ENCODE measurements around the gene SCN4A.
A peak's percentile ranks its signal among the peaks of the same experiment; 100 is the strongest.
"Not testable (repeated sequence)": the region's sequence is repeated elsewhere in the genome, so short reads cannot be mapped to it uniquely, and the experiment has no call there.

SCN4A gene

GRCh38 chr17:63918305-63918704 lies 54.4 kb downstream of the SCN4A start:
- no peak for DNase-seq (ENCODE audit: low read depth in 1 of 2, low spot score in 1 of 2)

- no peak for DNase-seq (ENCODE audit: low read depth in 1 of 2, low spot score in 1 of 2)
Observed at GRCh38 chr17:63917646-63918045, 55.1 kb downstream of the SCN4A start.

DNA sequence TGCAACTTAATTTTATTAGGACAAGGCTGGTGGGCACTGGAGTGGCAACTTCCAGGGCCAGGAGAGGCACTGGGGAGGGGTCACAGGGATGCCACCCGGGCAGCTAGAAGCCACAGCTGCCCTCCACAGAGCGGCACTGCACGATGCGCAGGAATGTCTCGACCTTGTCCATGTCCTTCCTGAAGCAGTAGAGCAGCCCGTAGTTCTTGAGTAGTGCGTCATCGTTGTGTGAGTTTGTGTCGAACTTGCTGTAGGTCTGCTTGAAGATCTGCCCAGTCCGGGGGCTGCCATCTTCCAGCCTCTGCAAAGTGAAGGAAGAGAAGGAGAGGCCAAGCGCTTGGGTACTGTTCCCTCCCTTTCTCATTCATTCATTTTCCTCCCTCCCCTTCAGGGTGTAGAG lies 55.5 kb downstream of the SCN4A start:
- DNase-seq (ENCODE audit: low read depth in 1 of 2, low spot score in 1 of 2), result not testable (repeated sequence)

- no peak for DNase-seq (ENCODE audit: low read depth in 1 of 2, low spot score in 1 of 2)
Observed at GRCh38 chr17:63916566-63917185, 56.0 kb downstream of the SCN4A start.

GRCh38 chr17:63915753-63916152 lies 57.0 kb downstream of the SCN4A start:
- DNase-seq (ENCODE audit: low read depth in 1 of 2, low spot score in 1 of 2), result not testable (repeated sequence)

- no peak for DNase-seq (ENCODE audit: low read depth in 1 of 2, low spot score in 1 of 2)
Observed at GRCh38 chr17:63914471-63914870, 58.2 kb downstream of the SCN4A start.

- DNase-seq (ENCODE audit: low read depth in 1 of 2, low spot score in 1 of 2), result peak; percentile 50 to 57
Observed at GRCh38 chr17:63911657-63912100, 61.0 kb downstream of the SCN4A start.

- no peak for DNase-seq (ENCODE audit: low read depth in 1 of 2, low spot score in 1 of 2)
Observed at GRCh38 chr17:63911041-63911635, 61.6 kb downstream of the SCN4A start, which contains the start of gene CSHL1. Gene CSHL1 (minus strand): TSS chr17:63911258. CDS start chr17:63911196, 62 bp downstream.

DNA sequence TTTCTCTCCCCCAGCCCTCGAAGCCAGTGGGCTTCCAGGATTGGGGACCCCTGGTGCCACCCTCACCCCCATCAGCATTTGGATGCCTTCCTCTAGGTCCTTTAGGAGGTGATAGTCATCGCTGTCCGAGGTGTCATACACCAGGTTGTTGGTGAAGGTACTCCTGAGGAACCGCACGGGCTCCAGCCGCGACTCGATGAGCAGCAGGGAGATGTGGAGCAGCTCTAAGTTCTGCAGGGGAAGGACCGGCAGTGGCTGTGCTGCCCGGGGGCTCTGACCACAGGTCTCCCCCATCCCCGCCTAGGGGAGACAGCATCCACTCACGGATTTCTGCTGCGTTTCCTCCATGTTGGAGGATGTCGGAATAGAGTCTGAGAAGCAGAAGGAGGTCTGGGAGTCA lies 62.6 kb downstream of the SCN4A start:
- no peak for DNase-seq (ENCODE audit: low read depth in 1 of 2, low spot score in 1 of 2)

DNA sequence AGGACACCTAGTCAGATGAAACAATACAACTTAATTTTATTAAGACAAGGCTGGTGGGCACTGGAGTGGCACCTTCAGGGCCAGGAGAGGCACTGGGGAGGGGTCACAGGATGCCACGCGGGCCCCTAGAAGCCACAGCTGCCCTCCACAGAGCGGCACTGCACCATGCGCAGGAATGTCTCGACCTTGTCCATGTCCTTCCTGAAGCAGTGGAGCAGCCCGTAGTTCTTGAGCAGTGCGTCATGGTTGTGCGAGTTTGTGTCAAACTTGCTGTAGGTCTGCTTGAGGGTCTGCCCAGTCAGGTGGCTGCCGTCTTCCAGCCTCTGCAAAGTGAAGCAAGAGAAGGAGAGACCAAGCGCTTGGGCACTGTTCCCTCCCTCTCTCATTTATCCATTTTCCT lies 63.1 kb downstream of the SCN4A start:
- not testable (repeated sequence) for DNase-seq (ENCODE audit: low read depth in 1 of 2, low spot score in 1 of 2)

DNA sequence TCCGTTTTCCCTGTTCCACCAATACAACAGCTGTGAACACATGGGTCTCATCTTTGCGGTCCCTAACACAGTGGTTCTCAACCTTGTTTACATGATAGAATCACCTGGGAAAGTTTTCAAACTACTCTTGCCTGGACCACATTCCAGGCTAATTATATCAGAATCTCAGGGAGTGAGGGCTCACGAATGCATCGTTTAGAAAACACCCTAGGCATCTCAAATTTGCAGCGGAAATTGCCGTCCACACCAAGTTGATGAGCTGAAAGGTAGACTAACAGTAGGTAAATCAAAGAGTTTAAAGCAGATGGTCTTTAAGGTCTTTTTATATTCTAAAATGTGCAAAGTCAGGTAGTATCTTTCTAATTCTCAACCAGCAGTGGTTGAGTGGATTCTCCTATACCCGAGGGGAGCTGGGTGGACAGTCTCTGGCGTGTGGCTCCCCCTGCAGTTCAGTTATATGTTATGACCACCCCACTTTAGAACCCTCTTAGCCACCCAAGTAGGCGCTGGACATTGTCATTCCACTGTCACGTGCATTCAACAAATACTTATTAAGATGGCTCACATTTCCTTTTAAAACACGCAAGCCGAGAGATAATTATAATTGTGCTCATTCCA lies 65.4 kb downstream of the SCN4A start:
- not testable (repeated sequence) for DNase-seq (ENCODE audit: low read depth in 1 of 2, low spot score in 1 of 2)

DNA sequence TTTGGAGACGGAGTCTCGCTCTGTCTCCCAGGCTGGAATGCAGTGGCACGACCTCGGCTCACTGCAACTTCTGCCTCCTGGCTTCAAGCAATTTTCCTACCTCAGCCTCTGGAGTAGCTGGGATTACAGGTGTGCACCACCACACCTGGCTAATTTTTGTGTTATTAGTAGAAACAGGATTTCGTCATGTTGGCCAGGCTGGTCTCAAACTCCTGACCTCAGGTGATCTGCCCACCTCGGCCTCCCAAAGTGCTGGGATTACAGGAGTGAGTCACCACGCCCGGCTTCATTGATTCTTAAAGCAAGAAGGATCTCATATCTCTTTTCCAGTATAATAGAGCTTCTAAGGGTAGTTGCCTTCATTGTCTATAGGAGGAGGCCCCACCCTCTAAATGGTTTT lies 67.9 kb downstream of the SCN4A start:
- not testable (repeated sequence) for DNase-seq (ENCODE audit: low read depth in 1 of 2, low spot score in 1 of 2)

DNA sequence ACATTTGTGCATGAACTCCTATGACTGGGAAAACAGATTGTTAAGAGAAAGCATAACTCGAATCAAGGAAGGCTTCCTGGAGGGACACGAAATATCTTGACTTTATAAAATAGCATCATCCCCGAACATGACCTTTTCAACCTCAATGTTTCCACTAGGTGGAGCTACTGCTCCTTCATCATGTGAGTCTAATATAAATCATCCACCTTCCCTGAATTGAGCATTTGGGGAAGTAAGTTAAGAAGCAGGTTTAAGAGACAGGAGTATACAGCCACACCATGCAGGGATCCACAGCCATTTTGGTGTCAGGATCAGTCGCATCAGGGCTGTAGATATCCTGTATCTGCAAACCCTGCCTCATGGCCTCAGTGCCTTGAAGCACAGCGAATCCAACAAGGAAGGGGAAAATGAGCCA lies 68.9 kb downstream of the SCN4A start:
- peak in 1 of 2 donors; percentile 18 for DNase-seq (ENCODE audit: low read depth in 1 of 2, low spot score in 1 of 2)

DNA sequence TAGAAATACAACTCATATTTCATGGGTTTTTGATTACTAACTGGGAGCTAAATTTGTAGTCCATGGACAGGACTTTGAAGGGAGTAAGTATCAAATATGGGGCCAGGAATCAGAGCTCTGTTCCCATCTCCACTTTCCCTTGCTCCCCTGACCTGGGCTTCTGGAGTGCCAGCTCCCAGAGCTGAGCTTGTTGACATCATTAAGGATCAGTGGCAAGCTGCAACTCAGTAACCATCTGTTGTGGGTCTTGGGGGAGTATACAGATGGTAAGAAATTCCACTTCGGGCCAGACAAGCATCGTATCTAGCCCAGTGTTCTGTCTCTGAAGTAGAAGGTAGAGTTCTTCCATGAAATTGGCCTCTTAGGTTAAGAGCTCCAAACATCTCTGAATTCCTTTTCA lies 70.7 kb downstream of the SCN4A start:
- not testable (repeated sequence) for DNase-seq (ENCODE audit: low read depth in 1 of 2, low spot score in 1 of 2)

DNA sequence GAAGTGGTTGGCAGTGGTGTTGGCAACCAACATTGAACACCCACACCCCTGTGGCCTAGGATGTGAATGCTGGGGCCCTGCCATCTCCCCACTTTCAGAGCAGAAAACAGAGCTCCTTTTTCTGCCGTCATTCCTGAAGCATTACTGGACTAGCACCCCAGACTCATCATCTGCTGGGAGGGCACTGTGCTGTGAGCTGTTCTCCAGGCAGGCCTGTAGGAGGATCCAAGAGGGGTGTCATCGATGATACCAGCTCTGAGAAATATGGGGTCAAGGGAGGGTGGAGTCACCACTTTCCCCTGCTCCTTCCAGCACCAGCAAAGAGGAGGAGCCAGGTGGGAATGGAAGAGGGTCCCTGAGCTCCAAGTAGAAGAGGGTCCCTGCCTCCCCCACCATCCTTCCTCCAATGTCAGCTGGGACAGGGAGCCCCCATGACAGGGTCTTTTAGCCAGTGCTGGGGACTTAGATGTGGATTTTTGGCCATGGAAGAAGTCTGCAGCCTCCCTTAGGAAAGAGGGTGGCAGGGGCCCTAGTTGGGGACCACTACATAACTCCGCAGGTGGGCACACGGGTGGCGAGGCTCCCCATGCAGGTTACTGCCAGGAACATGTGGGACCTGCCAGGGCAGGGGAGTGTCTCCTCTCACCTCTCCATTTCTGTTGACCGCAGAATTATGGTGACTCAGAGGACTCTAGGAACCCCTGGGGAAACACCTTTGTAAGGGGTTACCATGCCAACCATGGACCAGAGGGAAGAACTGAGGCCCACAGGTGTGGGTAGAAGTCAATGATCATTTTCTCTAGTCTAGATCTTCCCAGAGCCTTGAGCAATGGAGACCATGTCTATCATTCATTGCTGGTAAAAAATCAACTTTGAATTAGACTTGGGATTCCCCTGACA lies 73.6 kb downstream of the SCN4A start:
- DNase-seq (ENCODE audit: low read depth in 1 of 2, low spot score in 1 of 2), result peak in 1 of 2 donors; percentile 17

- DNase-seq (ENCODE audit: low read depth in 1 of 2, low spot score in 1 of 2), result not testable (repeated sequence)
Observed at GRCh38 chr17:63896524-63897354, 76.0 kb downstream of the SCN4A start, which contains the start of gene CSH1. Gene CSH1 (minus strand): TSS chr17:63896574. CDS start chr17:63896511, 63 bp downstream.

DNA sequence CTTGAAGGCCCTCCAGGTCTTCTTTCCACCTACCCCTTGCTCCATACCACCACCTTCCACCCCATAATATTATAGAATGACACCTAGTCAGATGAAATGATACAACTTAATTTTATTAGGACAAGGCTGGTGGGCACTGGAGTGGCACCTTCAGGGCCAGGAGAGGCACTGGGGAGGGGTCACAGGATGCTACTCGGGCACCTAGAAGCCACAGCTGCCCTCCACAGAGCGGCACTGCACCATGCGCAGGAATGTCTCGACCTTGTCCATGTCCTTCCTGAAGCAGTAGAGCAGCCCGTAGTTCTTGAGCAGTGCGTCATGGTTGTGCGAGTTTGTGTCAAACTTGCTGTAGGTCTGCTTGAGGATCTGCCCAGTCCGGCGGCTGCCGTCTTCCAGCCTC lies 77.9 kb downstream of the SCN4A start:
- DNase-seq (ENCODE audit: low read depth in 1 of 2, low spot score in 1 of 2), result not testable (repeated sequence)

GRCh38 chr17:63894021-63894420 lies 78.7 kb downstream of the SCN4A start:
- DNase-seq (ENCODE audit: low read depth in 1 of 2, low spot score in 1 of 2), result not testable (repeated sequence)

DNA sequence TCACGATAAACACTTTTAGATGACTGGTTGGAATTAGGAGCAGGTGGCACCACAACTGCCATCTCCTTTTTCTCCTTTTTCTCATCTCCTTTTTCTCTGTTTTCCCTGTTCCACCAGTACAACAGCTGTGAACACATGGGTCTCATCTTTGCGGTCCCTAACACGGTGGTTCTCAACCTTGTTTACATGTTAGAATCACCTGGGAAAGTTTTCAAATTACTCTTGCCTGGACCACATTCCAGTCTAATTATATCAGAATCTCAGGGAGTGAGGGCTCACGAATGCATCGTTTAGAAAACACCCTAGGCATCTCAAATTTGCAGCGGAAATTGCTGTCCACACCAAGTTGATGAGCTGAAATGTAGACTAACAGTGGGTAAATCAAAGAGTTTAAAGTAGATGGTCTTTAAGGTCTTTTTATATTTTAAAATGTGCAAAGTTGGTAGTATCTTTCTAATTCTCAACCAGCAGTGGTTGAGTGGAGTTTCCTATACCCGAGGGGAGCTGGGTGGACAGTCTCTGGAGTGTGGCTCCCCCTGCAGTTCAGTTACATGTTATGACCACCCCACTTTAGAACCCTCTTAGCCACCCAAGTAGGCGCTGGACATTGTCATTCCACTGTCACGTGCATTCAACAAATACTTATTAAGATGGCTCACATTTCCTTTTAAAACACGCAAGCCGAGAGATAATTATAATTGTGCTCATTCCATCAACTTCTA lies 80.2 kb downstream of the SCN4A start:
- DNase-seq (ENCODE audit: low read depth in 1 of 2, low spot score in 1 of 2), result not testable (repeated sequence)

Data from activated CD4-positive, alpha-beta T cell treated with anti-CD3 and anti-CD28 coated beads, Interleukin-2, amount 50 U/mL, for 24 hours (primary cell).